ENCODE measurements around the gene CGRRF1.

DNA sequence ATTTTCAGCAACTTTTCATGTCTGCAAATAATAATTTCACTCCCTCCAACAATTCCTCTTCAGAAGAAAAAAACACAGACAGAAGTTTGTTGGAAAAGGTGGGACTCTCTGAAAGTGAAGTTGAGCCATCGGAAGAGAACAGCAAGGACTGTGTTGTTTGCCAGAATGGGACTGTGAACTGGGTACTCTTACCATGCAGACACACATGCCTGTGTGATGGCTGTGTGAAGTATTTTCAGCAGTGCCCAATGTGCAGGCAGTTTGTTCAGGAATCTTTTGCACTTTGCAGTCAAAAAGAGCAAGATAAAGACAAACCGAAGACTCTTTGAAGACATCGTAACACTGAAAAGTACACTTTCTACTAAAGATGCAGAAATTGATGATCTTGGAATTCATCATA lies 28.3 kb downstream of the CGRRF1 start:
- TF ChIP-seq TAF1 (IDR thresholded peaks at IDR 0.05; ENCODE audit: borderline replicate concordance, insufficient read depth, low read length) (no peak), FOXP2 (optimal IDR thresholded peaks at IDR 0.05; ENCODE audit: borderline replicate concordance, extremely low read depth, extremely low read length, insufficient read depth) (no peak), POLR2AphosphoS5 (IDR thresholded peaks at IDR 0.05; ENCODE audit: low read depth, low read length) (no peak)

Measured in PFSK-1 (cell line).